NCI-H1092 (cell line): ENCODE results near the gene RORC.
"Not testable (repeated sequence)": the region's sequence is repeated elsewhere in the genome, so short reads cannot be mapped to it uniquely, and the experiment has no call there.

Experiments used
- DNase-seq: peaks from one replicate; lab custom pipeline; 2025; lab: John Stamatoyannopoulos, UW

Gene RORC

GRCh38 chr1:151831605-151832004 lies at the start of gene RORC:
Gene RORC (minus strand): TSS chr1:151831802. CDS start chr1:151831764, 38 bp downstream.
- DNase-seq, result no peak

GRCh38 chr1:151875419-151876097 lies 44.0 kb upstream of the RORC start:
- DNase-seq, result no peak

GRCh38 chr1:151872776-151873175 lies 41.2 kb upstream of the RORC start:
- DNase-seq, result not testable (repeated sequence)

- no peak for DNase-seq
These were observed 39.9 kb upstream of the RORC start for GRCh38 chr1:151871284-151872030.

DNA sequence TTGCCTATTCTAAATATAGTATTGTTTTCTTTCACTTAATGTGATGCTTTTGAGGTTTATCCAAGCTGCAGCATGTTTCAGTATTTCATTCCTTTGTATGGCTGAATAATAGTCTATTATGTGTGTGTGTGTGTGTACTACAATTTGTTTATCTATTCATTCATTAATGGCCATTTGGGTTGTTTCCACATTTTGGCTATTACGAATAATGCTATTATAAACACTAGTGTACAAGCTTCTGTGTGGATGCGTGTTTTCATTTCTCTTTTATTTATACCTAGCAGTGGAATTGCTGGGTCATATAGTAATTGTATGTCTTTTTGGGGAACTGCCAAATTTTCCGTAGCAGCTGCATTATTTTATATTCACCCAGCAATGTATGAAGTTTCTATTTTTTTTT lies 36.9 kb upstream of the RORC start:
- DNase-seq, result no peak

GRCh38 chr1:151867765-151868411 lies 36.3 kb upstream of the RORC start:
- DNase-seq, result no peak

DNA sequence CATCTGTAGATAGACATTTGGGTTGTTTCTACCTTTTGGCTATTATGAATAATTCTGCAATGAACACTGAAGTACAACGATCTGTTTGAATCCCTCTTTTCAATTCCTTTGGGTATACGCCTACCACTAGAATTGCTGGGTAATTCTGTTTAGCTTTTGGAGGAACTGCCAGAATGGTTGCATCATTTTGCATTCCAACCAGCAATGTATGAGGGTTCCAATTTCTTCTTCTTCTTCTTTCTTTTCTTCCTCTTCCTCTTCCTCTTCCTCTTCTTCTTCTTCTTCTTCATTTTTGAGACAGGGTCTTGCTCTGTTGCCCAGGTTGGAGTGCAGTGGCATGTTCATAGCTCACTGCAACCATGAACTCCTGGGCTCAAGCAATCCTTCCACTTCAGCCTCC lies 35.7 kb upstream of the RORC start:
- no peak for DNase-seq

DNA sequence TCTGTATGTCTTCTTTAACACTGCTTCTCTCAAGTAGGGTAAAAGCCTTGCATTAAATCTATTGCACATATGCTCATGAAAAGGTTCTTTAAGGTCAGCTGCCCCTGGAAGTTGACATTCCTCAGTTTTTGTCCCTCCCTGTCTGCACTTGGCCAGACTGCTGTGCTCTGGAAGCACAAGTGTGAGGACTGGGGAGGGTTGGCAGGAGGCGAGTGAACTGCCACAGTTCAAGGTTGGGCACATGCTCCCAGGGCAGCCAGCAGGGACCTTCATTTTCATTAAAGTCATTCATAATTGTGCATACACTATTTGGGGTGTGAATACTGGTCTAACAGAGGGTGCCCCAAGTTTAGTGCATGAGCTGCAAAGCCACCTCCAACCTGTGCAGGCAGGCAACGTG lies 32.8 kb upstream of the RORC start:
- DNase-seq, result no peak

DNA sequence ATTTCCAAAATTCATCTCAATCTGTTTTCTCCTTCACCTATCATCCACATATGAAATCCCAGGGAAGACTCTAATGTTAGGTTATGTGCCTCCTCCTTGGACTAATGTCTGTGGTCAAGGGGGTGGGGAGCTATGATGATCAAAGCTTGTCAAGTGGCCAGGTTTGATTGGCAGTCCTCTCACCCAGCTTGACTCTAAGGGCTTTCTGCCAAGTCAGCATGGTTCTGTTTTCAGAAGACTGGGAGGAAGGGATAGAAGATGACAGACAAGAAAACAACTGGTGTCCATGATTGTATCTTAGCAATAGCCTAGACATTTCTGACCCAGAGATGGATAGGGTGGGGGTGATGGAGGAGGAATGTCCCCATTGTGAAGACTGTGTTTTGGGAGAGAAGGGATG lies 31.0 kb upstream of the RORC start:
- no peak for DNase-seq

DNA sequence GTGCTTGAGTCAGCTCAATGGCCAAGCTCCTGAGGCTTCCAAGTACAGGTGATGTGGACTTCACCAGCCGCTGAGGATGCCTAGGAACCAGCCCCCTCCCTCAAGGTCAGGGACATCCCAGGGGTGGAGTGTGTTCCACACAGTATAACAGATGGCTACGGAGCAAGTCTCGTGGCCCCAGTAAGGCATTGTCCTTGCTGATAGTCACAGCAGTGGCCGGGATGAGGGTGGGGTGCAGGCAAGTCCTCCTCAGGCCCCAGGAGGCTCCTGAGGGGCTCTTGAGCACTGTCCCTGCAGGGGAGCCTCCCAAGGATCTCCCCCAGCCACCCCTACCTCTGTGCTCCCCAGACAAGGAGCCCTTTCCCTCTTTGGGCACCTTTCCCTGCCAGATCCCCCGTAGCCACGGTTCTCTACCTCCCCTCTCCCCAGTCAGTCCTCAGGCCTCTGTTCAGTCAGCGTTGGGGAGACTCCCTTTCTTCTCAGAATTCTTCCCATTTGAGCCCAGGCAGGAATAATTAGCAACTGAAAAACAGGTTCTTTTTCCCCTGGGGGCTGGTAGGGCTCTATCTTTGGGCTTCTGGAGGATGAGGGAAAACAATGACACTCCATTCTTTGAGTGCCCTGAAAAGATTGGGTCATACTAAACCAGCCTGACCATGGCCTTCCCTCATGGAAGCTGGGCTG lies 29.0 kb upstream of the RORC start:
- no peak for DNase-seq

DNA sequence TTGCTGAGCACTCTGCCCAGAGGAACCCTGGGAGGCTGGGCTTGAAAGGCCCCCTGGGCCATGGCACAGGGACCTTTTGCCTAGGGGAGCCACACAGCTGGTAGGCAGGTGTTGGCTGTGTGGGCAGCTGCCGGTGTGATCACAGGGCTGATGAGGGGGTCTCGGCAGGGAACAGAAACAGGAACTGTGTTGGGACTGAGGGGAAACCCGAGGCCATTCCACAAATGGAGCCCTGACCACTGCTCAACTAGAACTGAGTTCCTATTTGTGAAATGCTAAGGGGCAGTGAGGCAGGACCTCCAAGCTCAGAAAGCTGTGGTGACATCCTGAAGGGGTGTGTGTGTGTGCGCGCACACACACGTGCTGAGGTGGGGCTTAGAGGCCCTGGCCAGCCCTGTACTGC lies 28.3 kb upstream of the RORC start:
- DNase-seq, result no peak

GRCh38 chr1:151858886-151859665 lies 27.5 kb upstream of the RORC start:
- DNase-seq, result no peak

GRCh38 chr1:151858030-151858746 lies 26.6 kb upstream of the RORC start:
- no peak for DNase-seq

DNA sequence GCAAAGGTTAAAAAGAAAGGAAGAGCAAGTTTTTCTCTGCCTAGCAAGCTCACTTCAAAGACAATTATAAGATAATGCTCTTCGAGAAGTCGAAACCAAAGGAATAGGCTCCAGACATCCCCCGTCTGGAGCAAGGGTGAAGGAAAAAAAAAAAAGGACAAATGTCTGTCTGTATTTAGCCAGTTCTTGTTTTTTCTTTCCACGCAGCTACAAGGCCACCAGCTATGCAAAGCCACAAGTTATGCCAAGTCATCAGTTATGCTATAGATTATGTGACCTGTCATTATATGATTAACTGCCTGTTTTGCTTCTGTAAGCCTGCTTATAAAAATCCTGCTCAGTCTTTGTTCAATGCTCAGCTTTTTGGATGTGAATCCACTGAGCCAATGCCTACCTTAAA lies 24.3 kb upstream of the RORC start:
- DNase-seq, result no peak

GRCh38 chr1:151855516-151855915 lies 23.9 kb upstream of the RORC start:
- DNase-seq, result not testable (repeated sequence)

- no peak for DNase-seq
These were observed 23.1 kb upstream of the RORC start for GRCh38 chr1:151854658-151855057.

DNA sequence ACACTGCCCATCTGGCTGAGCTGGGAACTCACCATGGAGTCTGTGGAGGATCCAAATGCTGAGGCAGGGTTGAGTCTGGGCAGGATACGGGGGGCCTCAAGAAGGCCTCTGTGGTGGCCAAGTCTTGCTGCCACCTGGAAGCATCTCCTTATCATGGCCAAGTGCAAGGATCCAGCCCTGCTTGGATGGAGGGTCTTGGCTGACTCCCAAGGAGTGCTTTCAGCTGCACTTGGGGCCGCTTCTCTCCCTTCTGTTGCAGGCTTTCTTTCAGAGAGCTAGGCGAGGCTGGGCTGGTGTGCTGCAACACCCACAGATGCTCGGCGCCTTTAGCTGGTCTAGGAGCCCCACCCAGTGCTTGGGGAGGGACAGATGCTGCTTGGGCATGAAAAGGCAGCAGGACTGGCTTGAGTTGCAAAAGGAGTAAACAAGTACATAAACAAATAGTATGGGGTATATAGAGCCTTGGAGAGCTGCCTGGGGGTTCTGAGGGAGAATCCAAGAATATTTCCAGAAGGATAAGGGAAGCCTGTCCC lies 21.9 kb upstream of the RORC start, which contains the start of gene THEM5:
Gene THEM5, minus strand, starts transcription at position 302 of the 533 bp plus-strand sequence. Its CDS starts 147 bp downstream, at position 155.
- no peak for DNase-seq

DNA sequence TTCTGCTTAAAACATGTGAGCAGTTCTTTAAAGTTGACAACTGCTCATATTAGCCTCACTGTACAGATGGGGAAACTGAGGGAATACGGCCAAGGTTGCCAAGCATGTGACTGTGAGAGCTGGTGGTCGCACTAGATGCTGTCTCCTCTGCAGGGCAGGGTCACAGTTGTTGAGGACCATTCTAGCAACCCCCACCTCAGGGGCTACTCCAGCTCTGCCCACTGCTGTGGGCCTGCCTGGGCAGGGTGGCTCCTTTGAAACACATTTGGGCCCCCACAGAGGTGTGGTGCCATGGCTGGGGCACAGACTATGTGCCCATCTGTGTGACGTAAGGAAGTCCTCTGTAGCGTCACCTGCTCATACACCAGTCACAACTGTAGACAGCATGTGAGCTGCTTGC lies 21.1 kb upstream of the RORC start:
- DNase-seq, result no peak

DNA sequence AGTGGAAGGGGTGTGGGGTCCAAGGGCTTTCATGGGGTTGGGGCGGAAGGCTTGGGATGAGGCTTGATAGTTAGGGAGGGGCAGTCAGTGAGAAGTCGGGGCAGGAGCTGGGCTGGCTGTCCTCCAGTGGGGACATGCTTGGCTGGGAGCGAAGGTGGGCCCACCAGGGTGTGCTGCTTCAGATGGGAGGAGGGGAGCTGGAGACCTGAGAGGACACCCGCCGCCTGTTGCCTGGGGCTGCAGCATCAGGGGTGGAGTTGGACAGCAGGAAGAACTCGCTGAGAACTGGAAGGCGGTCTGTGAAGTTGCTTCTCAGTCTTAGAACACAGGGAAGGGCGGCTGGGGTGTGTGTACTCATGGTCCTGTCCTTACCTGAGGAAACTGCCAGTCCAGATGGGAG lies 20.3 kb upstream of the RORC start:
- no peak for DNase-seq

DNA sequence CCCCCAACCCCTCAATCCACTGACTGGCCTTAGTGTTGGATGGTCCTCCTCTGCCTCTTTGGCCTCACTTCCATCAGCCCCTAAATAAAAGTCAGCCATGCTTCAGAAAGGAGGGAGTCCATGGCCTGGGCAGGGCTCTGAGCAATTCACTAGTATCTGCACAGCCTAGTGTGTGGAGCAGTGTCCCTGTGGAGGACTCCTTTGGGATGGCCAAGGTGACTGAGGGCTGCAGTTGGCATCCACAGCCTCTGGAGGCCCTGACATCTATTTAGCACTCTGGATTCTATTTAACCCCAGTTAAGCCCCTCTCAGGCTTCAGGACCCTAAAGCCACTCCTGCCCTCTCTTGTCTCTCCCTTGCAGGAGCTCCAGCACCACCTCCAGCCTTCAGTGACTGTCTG lies 18.3 kb upstream of the RORC start:
- no peak for DNase-seq

DNA sequence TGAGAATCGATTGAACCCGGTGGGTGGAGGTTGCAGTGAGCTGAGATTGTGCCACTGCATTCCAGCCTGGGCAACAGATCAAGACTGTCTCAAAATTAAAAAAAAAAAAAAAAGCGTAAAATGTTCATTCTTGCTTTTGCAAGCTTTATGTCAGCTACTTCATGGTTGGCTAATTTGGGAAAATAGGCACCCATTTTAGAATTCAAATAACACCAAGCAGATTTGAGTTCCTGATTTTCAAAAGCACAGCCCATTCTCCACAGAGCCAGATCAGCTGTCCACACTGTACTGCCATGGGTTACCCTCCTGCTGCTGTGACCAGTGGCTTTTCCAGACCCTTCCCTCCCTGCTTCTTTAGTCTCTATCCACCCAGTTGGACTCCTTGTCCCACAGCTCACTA lies 17.5 kb upstream of the RORC start:
- no peak for DNase-seq
